ENCODE results near the gene TTR.

- no peak for TF ChIP-seq CTCF (IDR thresholded peaks at IDR 0.05)
- no peak for TF ChIP-seq ZFX (IDR thresholded peaks at IDR 0.05; ENCODE audit: borderline replicate concordance)
These were observed 955 bp downstream of the TTR start for GRCh38 chr18:31592506-31593157.
